Measurements from ENCODE around the gene ZNF14. TPM values are rescaled to one million over a fixed set of nuclear protein-coding genes. Genes with fewer than 3 reads are reported as not detected.
A peak's percentile ranks its signal among the peaks of the same experiment; 100 is the strongest.

Gene ZNF14
- total and polyA plus RNA-seq, 9 of the 15 experiments (the other 6 are each of a cell fraction or from before 2014, with no cell fraction given), result 1.9 to 7.0 (median 4.0) TPM

GRCh38 chr19:19776206-19777008 lies 43.5 kb upstream of the ZNF14 start (continued):
- TF ChIP-seq HOMEZ (CRISPR knock-in tag; IDR thresholded peaks at IDR 0.05), result no peak
- no peak for TF ChIP-seq ZNF589 (CRISPR knock-in tag; IDR thresholded peaks at IDR 0.05; ENCODE audit: low read depth)
- TF ChIP-seq ZKSCAN3 (CRISPR knock-in tag; IDR thresholded peaks at IDR 0.05), result no peak
- TF ChIP-seq SLC30A9 (CRISPR knock-in tag; IDR thresholded peaks at IDR 0.05), result no peak
- no peak for TF ChIP-seq ZNF23 (CRISPR knock-in tag; IDR thresholded peaks at IDR 0.05)
- no peak for TF ChIP-seq HMG20A (CRISPR knock-in tag; conservative IDR thresholded peaks at IDR 0.05)
- no peak for TF ChIP-seq ZNF354B (CRISPR knock-in tag; IDR thresholded peaks at IDR 0.05)
- TF ChIP-seq TGIF2 (CRISPR knock-in tag; IDR thresholded peaks at IDR 0.05), result no peak
- no peak for TF ChIP-seq IRF9 (tag; IDR thresholded peaks at IDR 0.05)
- 0 out of 2 replicates have a peak, but pooled peaks have one; percentile 5 for TF ChIP-seq ZNF12 (CRISPR knock-in tag; IDR thresholded peaks at IDR 0.05)
- peak; percentile 70; the same call in 1 of the 2 replicates for TF ChIP-seq MTA3 (IDR thresholded peaks at IDR 0.05; ENCODE audit: borderline replicate concordance)
- TF ChIP-seq ZNF41 (CRISPR knock-in tag; conservative IDR thresholded peaks at IDR 0.05), result no peak
- TF ChIP-seq ZFP1 (CRISPR knock-in tag; IDR thresholded peaks at IDR 0.05), result no peak
- no peak for TF ChIP-seq MCM3 (IDR thresholded peaks at IDR 0.05)
- TF ChIP-seq HCFC1 (IDR thresholded peaks at IDR 0.05; ENCODE audit: low read depth, low read length), result peak; percentile 99
- TF ChIP-seq ZNF586 (CRISPR knock-in tag; conservative IDR thresholded peaks at IDR 0.05), result no peak
- no peak for TF ChIP-seq HDGF (IDR thresholded peaks at IDR 0.05)
- TF ChIP-seq SMAD3 (CRISPR knock-in tag; conservative IDR thresholded peaks at IDR 0.05), result no peak
- no peak for TF ChIP-seq SP2 (IDR thresholded peaks at IDR 0.05; ENCODE audit: extremely low read depth, low read depth, low read length, poor library complexity, severe bottlenecking)
- no peak for TF ChIP-seq MCM2 (IDR thresholded peaks at IDR 0.05; ENCODE audit: low read depth)
- TF ChIP-seq, protein P1, sequence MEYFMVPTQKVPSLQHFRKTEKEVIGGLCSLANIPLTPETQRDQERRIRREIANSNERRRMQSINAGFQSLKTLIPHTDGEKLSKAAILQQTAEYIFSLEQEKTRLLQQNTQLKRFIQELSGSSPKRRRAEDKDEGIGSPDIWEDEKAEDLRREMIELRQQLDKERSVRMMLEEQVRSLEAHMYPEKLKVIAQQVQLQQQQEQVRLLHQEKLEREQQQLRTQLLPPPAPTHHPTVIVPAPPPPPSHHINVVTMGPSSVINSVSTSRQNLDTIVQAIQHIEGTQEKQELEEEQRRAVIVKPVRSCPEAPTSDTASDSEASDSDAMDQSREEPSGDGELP (CRISPR knock-in tag; IDR thresholded peaks at IDR 0.05; ENCODE audit: borderline replicate concordance), result peak; percentile 82
- TF ChIP-seq TCF7L2 (IDR thresholded peaks at IDR 0.05; ENCODE audit: low read depth, low read length), result no peak
- no peak for TF ChIP-seq HEY1 (CRISPR knock-in tag; IDR thresholded peaks at IDR 0.05; ENCODE audit: borderline replicate concordance)
- no peak for TF ChIP-seq DNMT1 (IDR thresholded peaks at IDR 0.05)
- no peak for TF ChIP-seq MECOM (CRISPR knock-in tag; IDR thresholded peaks at IDR 0.05)
- no peak for TF ChIP-seq KLF1 (tag; IDR thresholded peaks at IDR 0.05)
- no peak for TF ChIP-seq POLR3A (IDR thresholded peaks at IDR 0.05; ENCODE audit: borderline replicate concordance, extremely low read depth, insufficient read depth, insufficient read length)

Measured in K562 (cell line).